ENCODE data around the gene SLC16A7.

The SLC16A7 gene

DNA sequence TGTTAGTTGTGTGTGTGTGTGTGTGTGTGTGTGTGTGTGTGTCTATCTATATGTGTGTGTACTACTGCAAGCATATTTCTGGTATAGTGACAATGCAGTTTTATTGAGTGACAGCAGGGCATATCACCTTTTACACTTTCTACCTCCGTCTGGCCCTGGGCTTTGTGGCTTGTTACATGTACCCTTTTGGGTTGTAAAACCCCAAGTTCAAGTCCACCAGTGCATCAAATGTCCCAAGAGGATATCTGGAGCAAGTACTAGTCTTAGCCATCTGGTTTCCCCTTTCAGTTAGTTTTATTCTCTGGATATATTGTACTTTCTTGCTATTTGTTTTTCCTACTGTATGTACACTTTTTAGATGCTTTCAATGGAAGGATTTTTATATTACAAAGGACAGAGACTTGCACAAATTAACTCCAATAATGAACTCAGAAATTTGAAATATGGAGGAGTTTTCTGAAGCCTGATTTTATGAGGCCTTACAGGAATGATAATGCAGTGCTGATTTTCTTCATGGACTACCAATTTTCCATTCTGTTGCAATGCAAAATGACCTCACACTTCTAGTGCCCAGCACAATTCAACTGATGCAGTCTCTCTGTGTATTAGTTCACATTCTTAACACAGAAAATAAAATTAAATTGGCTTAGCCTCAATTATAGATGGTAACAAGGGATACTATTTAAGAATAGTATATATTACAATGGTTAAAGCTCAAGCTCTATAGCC lies 29.1 kb downstream of the SLC16A7 start:
- no peak for DNase-seq (ENCODE audit: low read depth in 2 of 2)

- DNase-seq (ENCODE audit: low read depth in 2 of 2): no peak
These were observed 30.6 kb downstream of the SLC16A7 start for GRCh38 chr12:59626382-59626781.

DNA sequence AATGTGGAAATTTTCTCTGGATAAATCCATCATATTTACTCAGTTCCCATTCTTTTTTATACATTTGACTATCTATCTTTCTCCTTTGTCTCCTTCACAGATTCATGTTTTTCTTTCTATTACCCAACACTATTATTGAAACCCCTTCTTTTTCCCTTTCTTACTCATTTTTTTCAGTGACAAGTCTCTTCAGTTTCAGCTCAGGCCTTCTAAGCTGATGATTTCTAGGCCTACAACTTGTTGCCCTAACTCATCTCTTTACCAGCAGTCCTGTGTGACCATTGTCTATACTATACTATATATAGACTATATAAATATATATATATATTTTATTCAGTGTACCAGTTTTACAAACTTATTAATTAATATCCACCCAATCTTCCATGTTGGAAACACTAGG lies 31.8 kb downstream of the SLC16A7 start:
- no peak for DNase-seq (ENCODE audit: low read depth in 2 of 2)

DNA sequence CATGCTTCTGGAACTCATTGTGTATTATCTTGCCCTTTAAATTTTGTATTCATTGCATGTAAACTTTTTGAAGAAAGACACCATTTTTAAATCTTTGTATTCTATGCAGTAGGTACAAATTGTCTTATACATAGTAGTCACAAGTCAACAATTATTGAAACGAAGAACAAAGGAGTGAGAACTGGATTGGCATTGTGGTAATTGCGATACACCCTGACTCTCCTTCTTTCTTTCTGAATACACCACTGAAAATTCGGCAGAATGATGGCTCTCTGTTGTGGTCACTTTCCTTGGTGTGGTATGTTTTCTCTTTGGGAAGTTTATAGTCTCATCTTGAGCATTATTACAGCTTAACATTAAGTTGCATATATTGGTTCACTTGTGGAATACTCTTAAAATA lies 34.1 kb downstream of the SLC16A7 start:
- DNase-seq (ENCODE audit: low read depth in 2 of 2): no peak

DNA sequence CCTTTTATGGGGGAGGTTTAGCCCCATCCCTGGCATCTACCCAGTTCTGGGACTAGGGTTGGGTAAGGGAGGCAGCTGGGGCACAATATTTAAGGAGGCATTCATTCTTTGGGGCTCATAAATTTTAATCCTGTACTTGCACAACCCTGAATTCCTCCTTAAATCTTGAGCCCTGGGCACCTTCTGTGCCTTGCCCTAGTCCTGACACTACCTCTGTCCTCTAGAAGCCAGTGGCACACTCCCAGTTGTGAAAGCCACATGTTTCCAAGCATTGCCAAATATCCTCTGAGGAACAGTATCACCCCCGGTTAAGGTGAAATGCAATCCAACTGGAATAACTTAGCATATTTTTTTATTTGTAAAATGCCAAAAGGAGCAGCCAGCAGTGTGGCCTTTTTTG lies 36.6 kb downstream of the SLC16A7 start:
- no peak for DNase-seq (ENCODE audit: low read depth in 2 of 2)

DNA sequence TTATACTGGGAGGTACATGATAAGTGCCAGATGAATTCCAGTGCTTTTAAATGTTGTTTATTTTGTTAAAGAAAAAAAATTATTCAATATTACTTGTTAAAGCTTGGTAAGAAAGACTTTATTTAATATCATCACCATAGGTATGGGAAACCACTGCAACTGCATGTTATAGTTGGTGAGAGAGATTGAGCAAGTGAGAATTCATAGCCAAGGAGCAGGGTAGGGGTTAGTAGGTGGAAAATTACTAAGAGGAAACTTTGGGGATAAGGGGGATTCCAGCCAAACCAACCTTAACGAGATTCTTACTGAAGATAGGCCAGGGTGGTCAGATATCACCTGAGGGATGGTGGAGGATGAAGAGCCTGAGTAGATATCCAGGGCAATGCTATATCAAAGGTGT lies 38.4 kb downstream of the SLC16A7 start:
- DNase-seq (ENCODE audit: low read depth in 2 of 2): no peak

- DNase-seq (ENCODE audit: low read depth in 2 of 2): no peak
These were observed 41.3 kb downstream of the SLC16A7 start for GRCh38 chr12:59636945-59637691.

- DNase-seq (ENCODE audit: low read depth in 2 of 2): no peak
These were observed 41.9 kb downstream of the SLC16A7 start for GRCh38 chr12:59637692-59638070.

DNA sequence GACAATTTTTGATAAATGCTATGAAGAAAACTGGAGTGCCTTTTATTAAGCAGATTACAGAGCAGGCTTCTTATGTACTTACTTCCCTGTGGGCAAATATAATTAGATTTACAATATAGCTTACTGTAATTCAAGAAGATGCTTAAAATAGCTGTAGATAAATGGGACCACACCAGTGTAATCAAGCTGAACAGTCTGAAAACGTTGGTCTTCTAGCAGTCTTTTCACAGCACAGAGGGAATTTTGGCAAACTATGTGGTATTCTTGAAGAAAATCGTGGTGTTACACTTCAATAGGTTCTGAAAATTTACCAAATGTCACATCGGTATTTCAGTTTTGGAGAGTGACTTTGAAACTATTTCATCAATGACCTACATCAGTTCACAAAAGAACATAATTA lies 47.7 kb downstream of the SLC16A7 start:
- DNase-seq (ENCODE audit: low read depth in 2 of 2): no peak

- DNase-seq (ENCODE audit: low read depth in 2 of 2): no peak
These were observed 49.4 kb downstream of the SLC16A7 start for GRCh38 chr12:59645242-59645641.

GRCh38 chr12:59646636-59647035 lies 50.8 kb downstream of the SLC16A7 start:
- no peak for DNase-seq (ENCODE audit: low read depth in 2 of 2)

GRCh38 chr12:59649203-59649602 lies 53.4 kb downstream of the SLC16A7 start:
- no peak for DNase-seq (ENCODE audit: low read depth in 2 of 2)

DNA sequence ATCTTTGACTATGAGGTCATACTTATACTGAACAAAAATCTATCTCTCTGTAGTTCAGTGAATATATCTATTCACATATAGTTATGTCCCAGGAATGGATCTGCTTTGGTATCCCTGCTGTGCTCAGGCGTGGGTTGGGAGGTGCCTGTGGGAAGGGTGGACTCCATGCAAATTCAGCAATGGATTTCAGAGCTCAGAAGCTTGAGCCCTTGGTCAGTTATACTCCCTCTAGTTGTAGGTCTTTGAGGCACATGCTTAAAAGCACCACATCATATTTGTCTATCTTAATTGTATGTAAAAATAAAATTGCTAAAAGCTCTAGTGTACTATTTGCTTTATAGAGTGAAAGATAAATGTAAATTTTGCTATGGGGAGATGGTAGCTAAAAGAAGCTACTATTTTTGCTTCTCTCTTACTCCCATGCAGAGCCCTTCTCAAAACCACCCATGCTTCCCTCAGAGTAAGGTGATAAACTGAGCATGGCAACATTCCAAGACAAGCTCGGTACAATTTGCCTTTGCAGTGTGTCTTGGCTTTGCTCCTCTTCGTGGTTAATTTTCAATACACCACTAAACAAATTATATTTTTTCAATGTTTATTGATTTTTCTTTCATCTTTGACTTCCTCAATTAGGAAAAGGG lies 54.9 kb downstream of the SLC16A7 start:
- no peak for DNase-seq (ENCODE audit: low read depth in 2 of 2)

DNA sequence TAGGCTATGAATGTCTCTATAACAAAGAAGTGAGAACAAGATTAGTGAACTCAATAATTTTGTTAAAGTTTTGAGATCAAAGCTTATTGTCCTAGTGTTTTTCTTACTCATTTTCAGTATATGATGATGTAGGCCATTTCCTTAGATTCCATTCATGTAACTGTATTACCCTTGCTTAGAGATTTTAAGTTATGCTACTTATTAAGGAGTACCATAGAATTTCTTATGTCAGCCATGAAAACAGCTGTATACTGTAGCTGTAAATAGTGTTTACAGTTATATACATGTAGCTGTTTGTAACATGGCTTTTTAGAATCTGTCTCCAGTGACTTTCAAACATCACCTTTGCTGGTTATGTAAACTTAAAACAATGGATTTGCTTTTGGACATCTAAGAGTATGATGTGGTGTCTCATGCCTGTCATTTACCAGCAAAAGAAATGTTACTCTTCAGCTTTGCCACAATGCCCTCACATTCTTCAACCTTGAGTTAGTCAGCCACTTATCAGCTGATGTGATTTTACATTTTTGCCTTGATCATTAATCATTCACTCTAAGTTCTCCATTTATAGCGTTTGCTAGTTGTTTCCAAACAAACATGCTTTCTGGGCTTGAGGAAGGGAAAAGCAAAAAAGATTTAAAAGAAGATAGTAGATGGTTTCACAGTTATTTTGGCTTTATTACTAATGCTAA lies 55.5 kb downstream of the SLC16A7 start:
- DNase-seq (ENCODE audit: low read depth in 2 of 2): no peak

GRCh38 chr12:59652130-59652529 lies 56.3 kb downstream of the SLC16A7 start:
- DNase-seq (ENCODE audit: low read depth in 2 of 2): no peak

DNA sequence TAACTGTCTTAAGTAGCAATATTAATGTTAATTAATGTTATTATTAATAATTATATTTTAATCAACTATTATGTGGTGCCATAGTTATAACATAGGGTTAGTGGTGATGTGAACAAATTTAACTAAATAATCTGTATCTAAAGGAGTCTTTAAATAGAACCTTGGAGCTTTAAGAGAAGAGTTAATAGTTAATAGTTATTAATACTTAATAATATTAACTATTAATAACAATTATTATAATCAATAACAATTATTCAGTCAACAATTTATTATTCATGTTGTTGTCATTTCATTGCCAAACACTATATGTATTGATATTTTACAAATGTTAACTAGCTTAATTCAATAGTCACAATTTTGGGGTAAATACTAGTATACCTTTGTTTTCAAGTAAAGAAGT lies 58.2 kb downstream of the SLC16A7 start:
- no peak for DNase-seq (ENCODE audit: low read depth in 2 of 2)

- DNase-seq (ENCODE audit: low read depth in 2 of 2): no peak
These were observed 61.4 kb downstream of the SLC16A7 start for GRCh38 chr12:59657266-59657665.

DNA sequence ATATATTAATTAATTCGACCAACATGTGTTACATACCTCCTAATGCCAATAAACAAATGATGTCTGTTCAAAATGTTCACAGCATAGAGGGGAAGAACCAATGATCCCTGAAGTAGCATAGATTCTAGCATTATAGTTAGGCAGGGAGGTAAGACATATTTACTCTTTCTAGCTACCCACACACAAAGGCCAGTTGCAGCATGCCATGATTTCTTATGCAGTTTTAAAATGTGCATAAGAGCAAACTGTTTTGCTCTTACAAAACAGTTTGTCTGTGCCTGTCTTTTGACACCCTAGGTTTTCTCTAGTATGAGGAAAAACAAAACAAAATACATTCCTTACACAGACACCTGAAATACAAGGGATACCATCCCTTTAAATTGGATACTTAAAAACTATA lies 61.9 kb downstream of the SLC16A7 start:
- DNase-seq (ENCODE audit: low read depth in 2 of 2): no peak

DNA sequence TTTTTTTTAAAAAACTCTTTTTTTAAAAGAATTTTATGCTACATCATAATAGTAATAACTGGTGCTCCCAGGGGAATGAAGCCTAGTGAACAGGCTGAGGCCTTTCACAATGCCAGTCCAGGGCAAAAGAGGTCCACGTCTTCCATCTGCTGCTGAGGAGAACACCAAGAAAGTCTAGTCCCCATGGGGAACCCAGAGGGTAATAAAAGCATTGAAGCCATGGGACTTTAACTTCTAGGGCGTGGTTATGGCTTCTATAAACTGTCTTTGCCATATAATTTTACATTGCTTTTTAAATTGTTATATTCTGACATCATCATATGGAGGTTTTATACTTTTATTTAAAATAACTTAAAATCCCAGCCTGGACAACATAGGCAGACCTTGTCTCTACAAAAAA lies 64.3 kb downstream of the SLC16A7 start:
- DNase-seq (ENCODE audit: low read depth in 2 of 2): no peak

DNA sequence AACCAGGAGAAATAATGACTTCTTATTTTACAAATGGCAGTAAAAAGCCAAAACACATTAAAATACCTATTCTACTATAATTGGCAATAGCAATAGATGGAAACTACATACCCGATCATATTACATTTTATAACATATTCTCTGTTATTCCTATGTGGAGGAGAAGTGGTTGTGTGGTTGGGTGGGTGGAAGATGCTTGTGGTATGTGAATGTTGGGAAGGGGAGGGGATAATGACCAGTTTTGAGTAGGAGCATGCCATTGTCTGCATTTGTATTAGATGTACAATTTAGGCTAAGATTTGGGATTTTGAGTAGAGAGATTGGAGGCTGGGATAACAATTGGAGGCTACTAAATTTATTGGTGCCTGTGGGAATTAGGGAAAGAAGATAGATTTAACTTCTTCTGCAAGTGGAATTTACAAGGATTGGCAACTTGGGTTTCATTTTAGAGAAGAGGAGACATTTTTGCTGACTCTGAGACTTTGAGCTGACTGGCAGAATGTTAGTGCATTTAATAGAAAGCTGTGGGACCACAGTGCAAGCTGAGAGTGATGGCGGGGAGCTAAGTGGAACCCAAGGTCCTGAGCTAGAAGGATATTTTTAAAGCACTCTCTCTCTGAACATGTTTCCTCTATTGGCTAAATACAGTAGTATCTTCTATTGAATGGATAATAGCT lies 65.2 kb downstream of the SLC16A7 start:
- no peak for DNase-seq (ENCODE audit: low read depth in 2 of 2)

- no peak for DNase-seq (ENCODE audit: low read depth in 2 of 2)
These were observed 68.7 kb downstream of the SLC16A7 start for GRCh38 chr12:59664495-59664894.

GRCh38 chr12:59665701-59666100 lies 69.9 kb downstream of the SLC16A7 start:
- DNase-seq (ENCODE audit: low read depth in 2 of 2): no peak
